Mesendoderm (in vitro differentiated cells): ENCODE data around the gene ASPDH.

ENCODE experiments used
- DNase-seq: peaks from one replicate; pipeline ENCODE4 v3.0.0; 2013
- H2AK5ac ChIP-seq: 2 replicates; pipeline ENCODE4 v1.6.1; 2013; ENCODE audit warnings: low read length, inconsistent platforms
- H2BK120ac ChIP-seq: 2 replicates; pipeline ENCODE4 v1.6.1; 2013; ENCODE audit warnings: low read depth, mild to moderate bottlenecking, low read length, moderate library complexity, mixed read lengths
- H2BK15ac ChIP-seq: replicated peaks from 2 replicates; pipeline ENCODE4 v1.6.1; 2013; ENCODE audit warnings: low read depth, mild to moderate bottlenecking, moderate library complexity
- H2BK5ac ChIP-seq: 2 replicates; pipeline ENCODE4 v1.6.1; 2013; ENCODE audit warnings: low read length, inconsistent platforms
- H3K18ac ChIP-seq: 2 replicates; pipeline ENCODE4 v1.6.1; 2013; ENCODE audit warnings: mild to moderate bottlenecking, low read length, mixed read lengths
- H3K23ac ChIP-seq: one replicate; pipeline ENCODE4 v1.6.1; 2013; ENCODE audit warnings: low read length
- H3K27ac ChIP-seq: 2 replicates; pipeline ENCODE4 v1.5.1; 2013; ENCODE audit warnings: low read depth, mild to moderate bottlenecking, inconsistent platforms, low read length, moderate library complexity
- H3K27me3 ChIP-seq: 2 replicates; pipeline ENCODE4 v1.6.1; 2013; ENCODE audit warnings: low read length, control low read depth, mild to moderate bottlenecking, inconsistent platforms; ENCODE audit not compliant: insufficient read depth, poor library complexity
- H3K36me3 ChIP-seq: 2 replicates; pipeline ENCODE4 v1.6.1; 2013; ENCODE audit warnings: low read length, inconsistent platforms; ENCODE audit not compliant: control insufficient read depth, insufficient read depth
- H3K4ac ChIP-seq: one replicate; pipeline ENCODE4 v1.6.1; 2013; ENCODE audit warnings: low read depth, mild to moderate bottlenecking, low read length, moderate library complexity
- H3K4me1 ChIP-seq: 2 replicates; pipeline ENCODE4 v1.6.1; 2013; ENCODE audit warnings: low read depth, low read length, inconsistent platforms; ENCODE audit not compliant: control insufficient read depth
- H3K4me2 ChIP-seq: 2 replicates; pipeline ENCODE4 v1.6.1; 2013; ENCODE audit warnings: low read length
- H3K4me3 ChIP-seq: 2 replicates; pipeline ENCODE4 v1.5.1; 2013; ENCODE audit warnings: mild to moderate bottlenecking, low read length
- H3K56ac ChIP-seq: one replicate; pipeline ENCODE4 v1.6.1; 2013; ENCODE audit warnings: low read length
- H3K79me1 ChIP-seq: 2 replicates; pipeline ENCODE4 v1.6.1; 2013; ENCODE audit warnings: low read length, inconsistent platforms
- H3K79me2 ChIP-seq: 2 replicates; pipeline ENCODE4 v1.6.1; 2013; ENCODE audit warnings: mild to moderate bottlenecking, low read length; ENCODE audit not compliant: control insufficient read depth, insufficient read depth
- H3K9ac ChIP-seq: 2 replicates; pipeline ENCODE4 v1.6.1; 2013; ENCODE audit warnings: low read length, inconsistent platforms
- H4K5ac ChIP-seq: one replicate; pipeline ENCODE4 v1.6.1; 2013; ENCODE audit warnings: low read length
- H4K8ac ChIP-seq: one replicate; pipeline ENCODE4 v1.6.1; 2013; ENCODE audit warnings: low read depth, mild to moderate bottlenecking, control low read depth, low read length, moderate library complexity
- WGBS: extraction: QIAGEN DNeasy Blood & Tissue Kit; methylation state at CpG from one replicate; pipeline ENCODE4 v1.1.7; 2013; ENCODE audit warnings: low lambda C conversion rate, missing lambda C conversion rate; ENCODE audit not compliant: insufficient coverage; ENCODE audit errors: extremely low coverage; 5-methylcytosine and 5-hydroxymethylcytosine counted together

Gene ASPDH

DNA sequence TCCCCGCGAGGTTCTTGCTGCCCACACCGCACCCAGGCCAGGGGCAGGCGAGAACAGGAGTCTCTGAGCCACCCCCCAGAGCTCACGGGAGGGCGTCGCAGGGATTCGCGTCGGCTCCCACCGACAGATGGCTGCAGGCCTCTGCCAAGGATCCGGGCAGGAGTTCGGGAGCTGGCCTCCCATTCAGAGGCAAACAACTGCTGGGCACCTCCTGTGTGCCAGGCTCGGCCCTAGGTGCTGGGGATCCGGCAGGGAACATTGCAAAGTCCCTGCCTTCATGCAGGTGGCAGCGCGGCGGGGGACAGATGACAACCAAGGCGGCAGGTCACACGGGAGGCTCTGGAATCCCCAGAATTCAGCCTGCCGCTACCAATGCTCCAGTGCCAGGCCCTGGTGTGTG, 29.2 kb upstream of the ASPDH start:
- H3K4me1 ChIP-seq = no peaks in the 10 kb centered on the region
- H3K9ac ChIP-seq = no peak overlapping the region
- H2AK5ac ChIP-seq = no peak overlapping the region
- H3K36me3 ChIP-seq = no peaks in the 10 kb centered on the region
- H2BK120ac ChIP-seq = no peak overlapping the region
- H3K4ac ChIP-seq = no peak overlapping the region
- no peak overlapping the region for H3K27ac ChIP-seq
- H3K79me2 ChIP-seq = no peaks in the 10 kb centered on the region
- DNase-seq = no peak
- H3K18ac ChIP-seq = no peak overlapping the region
- H4K8ac ChIP-seq = no peak overlapping the region
- no peak overlapping the region for H3K56ac ChIP-seq
- H3K23ac ChIP-seq = no peak overlapping the region
- no peaks in the 10 kb centered on the region for H3K27me3 ChIP-seq
- no peak overlapping the region for H2BK15ac ChIP-seq
- no CpG with 5 or more reads among the region's 21 CpGs for WGBS
- H2BK5ac ChIP-seq = no peak overlapping the region
- H3K79me1 ChIP-seq = no peaks in the 10 kb centered on the region
- no peak overlapping the region for H3K4me2 ChIP-seq
- no peak overlapping the region for H4K5ac ChIP-seq
- no peak overlapping the region for H3K4me3 ChIP-seq

DNA sequence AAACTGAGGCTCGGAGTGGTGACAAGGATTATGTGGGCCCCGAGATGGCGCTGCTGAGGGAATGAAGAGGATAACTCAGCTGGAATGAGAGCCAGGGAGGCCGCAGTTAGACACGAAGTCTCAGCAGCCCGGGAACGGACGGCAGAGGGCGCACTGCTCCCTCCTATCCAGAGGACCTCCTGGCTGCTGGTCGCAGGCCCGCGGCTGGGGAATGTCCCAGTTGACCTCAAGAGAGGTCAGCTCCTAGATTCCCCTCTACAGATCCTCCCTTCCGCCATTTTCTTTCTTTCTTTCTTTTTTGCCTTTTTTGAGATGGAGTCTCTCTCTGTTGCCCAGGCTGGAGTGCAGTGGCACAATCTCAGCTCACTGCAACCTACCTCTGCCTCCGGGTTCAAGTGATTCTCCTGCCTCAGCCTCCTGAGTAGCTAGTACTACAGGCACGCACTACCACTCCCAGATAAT, 24.1 kb upstream of the ASPDH start:
- Histone ChIP-seq H2BK15ac (no peak overlapping the region), H3K9ac (no peak overlapping the region), H3K4ac (no peak overlapping the region), H3K79me1 (no peaks in the 10 kb centered on the region), H3K23ac (no peak overlapping the region), H2AK5ac (no peak overlapping the region), H3K18ac (no peak overlapping the region), H3K36me3 (no peaks in the 10 kb centered on the region), H3K27me3 (no peaks in the 10 kb centered on the region), H3K56ac (no peak overlapping the region), H3K27ac (no peak overlapping the region), H3K4me3 (no peak overlapping the region), H4K5ac (no peak overlapping the region), H3K4me1 (no peaks in the 10 kb centered on the region), H3K79me2 (no peaks in the 10 kb centered on the region), H2BK5ac (no peak overlapping the region), H4K8ac (no peak overlapping the region), H2BK120ac (no peak overlapping the region), H3K4me2 (no peak overlapping the region)
- WGBS = no CpG with 5 or more reads among the region's 15 CpGs
- peak; percentile 96 for DNase-seq

DNA sequence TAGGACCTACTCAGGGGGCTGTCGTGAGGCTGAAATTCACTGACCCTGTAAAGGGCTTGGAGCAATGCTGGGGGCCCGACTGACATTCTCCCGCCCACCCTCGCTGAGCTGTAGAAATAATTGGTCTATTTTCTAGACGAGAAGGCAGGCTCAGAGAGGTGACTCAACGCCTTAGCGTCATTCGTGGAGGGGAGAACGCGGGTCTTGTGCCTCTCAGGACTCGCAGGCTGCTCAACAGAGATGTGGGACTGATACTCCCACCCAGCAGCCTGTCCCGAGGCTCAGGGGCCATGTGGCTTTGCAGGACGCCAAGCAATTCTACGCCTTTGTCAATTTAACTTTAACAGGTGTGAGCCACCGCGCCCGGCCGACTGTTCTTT, 23.6 kb upstream of the ASPDH start:
- H4K5ac ChIP-seq = no peak overlapping the region
- DNase-seq = no peak
- H3K4ac ChIP-seq = no peak overlapping the region
- H3K18ac ChIP-seq = no peak overlapping the region
- H2AK5ac ChIP-seq = no peak overlapping the region
- H3K79me1 ChIP-seq = no peaks in the 10 kb centered on the region
- H4K8ac ChIP-seq = no peak overlapping the region
- H2BK15ac ChIP-seq = no peak overlapping the region
- no peak overlapping the region for H2BK5ac ChIP-seq
- no peak overlapping the region for H2BK120ac ChIP-seq
- no peaks in the 10 kb centered on the region for H3K36me3 ChIP-seq
- no peak overlapping the region for H3K9ac ChIP-seq
- H3K4me3 ChIP-seq = no peak overlapping the region
- no peak overlapping the region for H3K27ac ChIP-seq
- H3K79me2 ChIP-seq = no peaks in the 10 kb centered on the region
- H3K56ac ChIP-seq = no peak overlapping the region
- H3K27me3 ChIP-seq = no peaks in the 10 kb centered on the region
- no CpG with 5 or more reads among the region's 18 CpGs for WGBS
- H3K23ac ChIP-seq = no peak overlapping the region
- no peak overlapping the region for H3K4me2 ChIP-seq
- H3K4me1 ChIP-seq = no peaks in the 10 kb centered on the region

DNA sequence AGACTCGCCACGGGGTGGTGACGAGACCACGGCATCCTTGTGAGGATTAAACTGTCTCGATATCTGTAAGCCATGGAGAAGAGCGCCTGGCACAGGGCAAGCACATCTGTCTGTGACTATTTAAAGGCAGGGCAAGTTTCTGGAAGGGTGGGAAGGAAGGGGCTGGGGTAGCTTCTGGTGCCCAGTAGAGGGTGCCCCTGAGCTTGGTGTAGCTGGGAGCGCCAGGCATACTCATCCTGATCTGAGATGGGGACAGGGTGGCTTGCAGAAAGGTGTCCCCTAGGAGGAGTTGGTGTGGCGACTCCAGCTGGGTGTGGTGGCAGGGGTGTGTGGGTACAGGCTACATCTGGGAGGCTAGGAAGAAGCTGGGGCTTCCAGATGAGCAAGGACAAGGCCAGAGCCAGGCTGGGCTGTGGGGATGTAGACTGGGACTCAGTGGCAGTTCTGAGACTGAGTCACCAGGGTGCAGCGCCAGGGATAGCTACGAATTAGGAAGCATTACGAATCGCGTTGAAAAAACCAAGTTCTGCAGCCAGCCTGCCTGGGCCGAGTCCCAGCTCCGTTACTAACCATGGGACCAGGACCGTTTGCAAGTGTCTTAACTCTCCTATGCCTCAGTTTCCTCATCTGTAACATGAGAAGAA, 23.1 kb upstream of the ASPDH start:
- H3K36me3 ChIP-seq = no peaks in the 10 kb centered on the region
- H4K8ac ChIP-seq = no peak overlapping the region
- H3K4ac ChIP-seq = no peak overlapping the region
- no peak overlapping the region for H3K9ac ChIP-seq
- H4K5ac ChIP-seq = no peak overlapping the region
- H3K18ac ChIP-seq = no peak overlapping the region
- no peak overlapping the region for H3K4me2 ChIP-seq
- H2BK5ac ChIP-seq = no peak overlapping the region
- no peak overlapping the region for H2BK15ac ChIP-seq
- no peaks in the 10 kb centered on the region for H3K4me1 ChIP-seq
- H3K79me1 ChIP-seq = no peaks in the 10 kb centered on the region
- no peaks in the 10 kb centered on the region for H3K79me2 ChIP-seq
- no peaks in the 10 kb centered on the region for H3K27me3 ChIP-seq
- H3K4me3 ChIP-seq = no peak overlapping the region
- no peak overlapping the region for H3K56ac ChIP-seq
- no peak overlapping the region for H3K27ac ChIP-seq
- WGBS = no CpG with 5 or more reads among the region's 16 CpGs
- no peak for DNase-seq
- H3K23ac ChIP-seq = no peak overlapping the region
- H2BK120ac ChIP-seq = no peak overlapping the region
- no peak overlapping the region for H2AK5ac ChIP-seq

DNA sequence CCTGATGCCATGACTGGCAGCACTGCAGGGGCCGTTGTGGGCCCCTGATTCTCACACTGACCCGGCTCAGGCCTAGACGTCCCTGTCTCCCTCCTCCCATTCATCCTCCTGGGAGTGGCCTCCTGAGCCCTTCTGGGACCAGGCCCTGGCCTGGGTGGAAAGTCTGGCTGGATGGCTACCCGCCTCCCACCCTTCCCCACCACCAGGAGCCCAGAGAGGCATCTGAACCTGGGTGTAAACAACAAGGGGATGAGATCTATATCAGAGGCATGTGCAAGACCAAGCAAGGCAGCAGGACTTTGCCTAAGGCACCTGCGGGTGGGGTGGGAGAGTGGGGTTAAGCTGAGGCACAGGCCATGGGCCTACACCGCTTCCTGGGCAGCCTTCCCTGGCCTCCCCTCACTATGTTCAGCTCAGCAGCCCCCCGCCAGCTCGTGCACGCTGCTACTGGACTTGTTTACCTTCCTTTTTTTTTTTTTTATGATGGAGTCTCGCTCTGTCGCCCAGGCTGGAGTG, 22.0 kb upstream of the ASPDH start:
- no peak overlapping the region for H2BK120ac ChIP-seq
- no peak overlapping the region for H3K18ac ChIP-seq
- no peaks in the 10 kb centered on the region for H3K27me3 ChIP-seq
- no peak overlapping the region for H3K27ac ChIP-seq
- H3K9ac ChIP-seq = no peak overlapping the region
- H4K8ac ChIP-seq = no peak overlapping the region
- H2AK5ac ChIP-seq = no peak overlapping the region
- H3K23ac ChIP-seq = no peak overlapping the region
- H3K4me3 ChIP-seq = no peak overlapping the region
- no peak overlapping the region for H3K56ac ChIP-seq
- WGBS = no CpG with 5 or more reads among the region's 11 CpGs
- H2BK15ac ChIP-seq = no peak overlapping the region
- H3K36me3 ChIP-seq = no peaks in the 10 kb centered on the region
- no peaks in the 10 kb centered on the region for H3K4me1 ChIP-seq
- no peak overlapping the region for H3K4me2 ChIP-seq
- H3K4ac ChIP-seq = no peak overlapping the region
- H4K5ac ChIP-seq = no peak overlapping the region
- H3K79me2 ChIP-seq = no peaks in the 10 kb centered on the region
- no peak overlapping the region for H2BK5ac ChIP-seq
- DNase-seq = no peak
- H3K79me1 ChIP-seq = no peaks in the 10 kb centered on the region

DNA sequence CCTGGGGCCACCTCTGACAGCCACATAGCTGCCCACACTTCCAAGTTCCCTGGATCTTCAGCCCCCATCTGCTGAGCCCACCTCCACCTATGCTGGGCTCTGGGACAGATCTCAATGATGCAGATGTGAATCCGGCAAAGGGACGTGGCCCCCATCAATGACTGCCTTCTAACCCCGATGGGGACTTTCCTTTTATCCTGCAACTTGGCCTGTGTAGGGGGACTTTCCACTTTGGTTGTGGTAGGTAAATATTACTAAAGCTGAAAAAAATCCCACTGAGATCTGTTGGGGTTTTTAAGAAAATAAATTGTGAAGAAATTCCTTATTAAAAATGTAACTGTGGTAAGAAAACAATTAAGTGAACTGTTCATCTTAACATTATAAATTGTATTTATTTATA, 20.8 kb upstream of the ASPDH start:
- Histone ChIP-seq H4K8ac (no peak overlapping the region), H2BK120ac (no peak overlapping the region), H3K79me1 (no peaks in the 10 kb centered on the region), H3K18ac (no peak overlapping the region), H4K5ac (no peak overlapping the region), H2AK5ac (no peak overlapping the region), H3K4me3 (no peak overlapping the region), H3K27me3 (no peaks in the 10 kb centered on the region), H3K4ac (no peak overlapping the region), H2BK5ac (no peak overlapping the region), H3K4me1 (no peaks in the 10 kb centered on the region), H3K36me3 (no peaks in the 10 kb centered on the region), H3K9ac (no peak overlapping the region), H2BK15ac (no peak overlapping the region), H3K56ac (no peak overlapping the region), H3K4me2 (no peak overlapping the region), H3K23ac (no peak overlapping the region), H3K79me2 (no peaks in the 10 kb centered on the region), H3K27ac (no peak overlapping the region)
- WGBS = no CpG with 5 or more reads among the region's 3 CpGs
- DNase-seq = no peak
